Measurements from ENCODE around the gene ASB10.

- no peak for TF ChIP-seq CTCF (IDR thresholded peaks at IDR 0.05; ENCODE audit: insufficient read depth, low read length, poor library complexity, severe bottlenecking)
- TF ChIP-seq EZH2phosphoT487 (conservative IDR thresholded peaks at IDR 0.05; ENCODE audit: low read length) = no peak
These were observed 14.7 kb upstream of the ASB10 start for GRCh38 chr7:151201751-151202150.

Measured in SU-DHL-6 (cell line).